Neutrophil (primary cell): ENCODE data around the gene ANTKMT.
A peak's percentile ranks its signal among the peaks of the same experiment; 100 is the strongest.

Experiments
- H3K27ac ChIP-seq: fragments of 200-600 bp; sonication (generic); 2 replicates; pipeline ENCODE4 v1.5.1; 2016; ENCODE audit warnings: mild to moderate bottlenecking, moderate library complexity
- H3K27me3 ChIP-seq: fragments of 200-600 bp; sonication (generic); 2 replicates; pipeline ENCODE4 v1.6.0; 2016; ENCODE audit warnings: mild to moderate bottlenecking
- H3K36me3 ChIP-seq: fragments of 200-600 bp; sonication (generic); 2 replicates; pipeline ENCODE4 v1.5.1; 2017
- H3K4me1 ChIP-seq, 2 experiments: fragments of 200-600 bp in 1 of 2; sonication (generic) in 1 of 2; 1 replicate in 1 of 2; 2 replicates in 1 of 2; pipeline versions ENCODE4 v1.5.1 to v1.6.1; 2013 to 2016; ENCODE audit warnings: low read depth in 1 of 2, low read length in 1 of 2, mild to moderate bottlenecking in 1 of 2, moderate library complexity in 1 of 2; ENCODE audit not compliant: control insufficient read depth in 1 of 2, insufficient read depth in 1 of 2
- H3K4me3 ChIP-seq, 2 experiments: fragments of 200-600 bp in 1 of 2; sonication (generic) in 1 of 2; 1 replicate in 1 of 2; 2 replicates in 1 of 2; pipeline ENCODE4 v1.5.1; 2013 to 2016; ENCODE audit warnings: low read depth in 1 of 2, low read length in 1 of 2, mild to moderate bottlenecking in 1 of 2, moderate library complexity in 1 of 2
- H3K9me3 ChIP-seq: fragments of 200-600 bp; sonication (generic); 2 replicates; pipeline ENCODE4 v1.5.1; 2016
- TF ChIP-seq, protein P1 (sequence below): fragments of 200-600 bp; sonication (generic); IDR thresholded peaks from 2 replicates; pipeline ENCODE4 v1.5.1; 2016; ENCODE audit warnings: antibody characterized with exemption

The ANTKMT gene

DNA sequence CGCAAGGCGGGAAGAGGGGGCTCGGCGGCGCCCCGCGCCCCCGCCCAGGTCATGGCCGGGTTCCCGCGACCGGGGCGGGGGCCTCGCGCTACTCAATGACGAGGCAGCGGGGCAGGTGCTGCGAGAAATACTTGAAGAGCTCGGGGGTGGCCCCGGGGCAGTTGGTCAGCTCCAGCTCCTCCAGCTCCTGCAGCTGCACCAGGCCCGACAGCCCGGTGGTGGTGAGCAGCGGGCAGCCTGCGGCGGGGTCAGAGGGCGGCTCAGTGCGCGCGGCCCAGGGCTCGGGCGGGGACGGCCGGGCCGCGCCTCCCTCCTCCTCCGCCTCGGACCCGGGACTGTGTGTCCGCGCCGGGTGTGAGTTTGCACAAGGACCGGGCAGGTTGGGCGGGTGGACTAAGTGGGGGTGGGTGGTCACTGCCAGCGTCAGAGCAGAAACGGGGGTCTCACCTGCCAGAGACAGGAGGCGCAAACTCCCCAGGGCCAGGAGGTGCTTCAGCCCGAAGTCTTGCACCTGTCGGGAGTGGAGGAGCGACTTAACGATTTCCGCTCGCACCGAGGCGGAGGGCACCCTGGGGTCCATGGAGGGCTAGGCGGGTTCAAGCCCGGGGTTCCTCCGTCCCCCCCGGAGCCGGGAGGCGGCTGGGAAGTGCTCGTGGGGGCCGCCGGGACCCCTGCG is 26.6 kb upstream of the ANTKMT start:
- TF ChIP-seq, protein P1, sequence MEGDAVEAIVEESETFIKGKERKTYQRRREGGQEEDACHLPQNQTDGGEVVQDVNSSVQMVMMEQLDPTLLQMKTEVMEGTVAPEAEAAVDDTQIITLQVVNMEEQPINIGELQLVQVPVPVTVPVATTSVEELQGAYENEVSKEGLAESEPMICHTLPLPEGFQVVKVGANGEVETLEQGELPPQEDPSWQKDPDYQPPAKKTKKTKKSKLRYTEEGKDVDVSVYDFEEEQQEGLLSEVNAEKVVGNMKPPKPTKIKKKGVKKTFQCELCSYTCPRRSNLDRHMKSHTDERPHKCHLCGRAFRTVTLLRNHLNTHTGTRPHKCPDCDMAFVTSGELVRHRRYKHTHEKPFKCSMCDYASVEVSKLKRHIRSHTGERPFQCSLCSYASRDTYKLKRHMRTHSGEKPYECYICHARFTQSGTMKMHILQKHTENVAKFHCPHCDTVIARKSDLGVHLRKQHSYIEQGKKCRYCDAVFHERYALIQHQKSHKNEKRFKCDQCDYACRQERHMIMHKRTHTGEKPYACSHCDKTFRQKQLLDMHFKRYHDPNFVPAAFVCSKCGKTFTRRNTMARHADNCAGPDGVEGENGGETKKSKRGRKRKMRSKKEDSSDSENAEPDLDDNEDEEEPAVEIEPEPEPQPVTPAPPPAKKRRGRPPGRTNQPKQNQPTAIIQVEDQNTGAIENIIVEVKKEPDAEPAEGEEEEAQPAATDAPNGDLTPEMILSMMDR: no peak
- Histone ChIP-seq H3K27me3 (peaks cover 88% of the 10 kb centered on the region), H3K4me1 (peaks cover 15 to 30% of the 10 kb centered on the region in 2 experiments), H3K4me3 (peak overlapping the region in 1 of 2 experiments; percentile 18), H3K9me3 (no peaks in the 10 kb centered on the region), H3K36me3 (no peaks in the 10 kb centered on the region), H3K27ac (no peak overlapping the region)

DNA sequence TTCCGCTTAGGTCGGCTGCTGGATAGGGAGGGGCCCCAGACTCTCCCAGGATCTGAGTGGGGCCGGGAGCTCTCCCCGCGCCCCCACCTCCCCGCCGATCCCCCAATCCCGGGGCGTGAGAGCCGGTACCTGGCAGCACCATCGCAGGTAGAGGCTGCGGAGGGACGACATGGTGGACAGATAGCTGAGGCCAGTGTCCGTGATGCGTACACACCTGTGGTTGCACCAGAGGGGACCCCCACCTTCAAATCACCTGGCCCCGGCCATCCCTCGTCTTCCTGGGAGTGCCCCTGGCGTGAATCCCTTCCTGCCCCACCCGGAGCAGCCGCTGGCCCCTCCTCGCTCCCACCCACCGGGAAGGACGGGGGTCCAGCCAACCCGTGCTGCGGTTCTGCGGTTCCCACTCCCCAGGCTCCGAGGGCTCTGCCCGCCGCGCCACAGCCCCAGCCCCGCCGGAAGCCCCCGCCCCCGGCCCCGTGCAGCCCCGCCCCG is 26.0 kb upstream of the ANTKMT start:
- Histone ChIP-seq H3K27me3 (peaks cover 93% of the 10 kb centered on the region), H3K36me3 (no peaks in the 10 kb centered on the region), H3K4me1 (peaks cover 9 to 25% of the 10 kb centered on the region in 2 experiments), H3K27ac (no peak overlapping the region), H3K9me3 (no peaks in the 10 kb centered on the region), H3K4me3 (peak overlapping the region in 1 of 2 experiments; percentile 18)
- TF ChIP-seq, protein P1: no peak

DNA sequence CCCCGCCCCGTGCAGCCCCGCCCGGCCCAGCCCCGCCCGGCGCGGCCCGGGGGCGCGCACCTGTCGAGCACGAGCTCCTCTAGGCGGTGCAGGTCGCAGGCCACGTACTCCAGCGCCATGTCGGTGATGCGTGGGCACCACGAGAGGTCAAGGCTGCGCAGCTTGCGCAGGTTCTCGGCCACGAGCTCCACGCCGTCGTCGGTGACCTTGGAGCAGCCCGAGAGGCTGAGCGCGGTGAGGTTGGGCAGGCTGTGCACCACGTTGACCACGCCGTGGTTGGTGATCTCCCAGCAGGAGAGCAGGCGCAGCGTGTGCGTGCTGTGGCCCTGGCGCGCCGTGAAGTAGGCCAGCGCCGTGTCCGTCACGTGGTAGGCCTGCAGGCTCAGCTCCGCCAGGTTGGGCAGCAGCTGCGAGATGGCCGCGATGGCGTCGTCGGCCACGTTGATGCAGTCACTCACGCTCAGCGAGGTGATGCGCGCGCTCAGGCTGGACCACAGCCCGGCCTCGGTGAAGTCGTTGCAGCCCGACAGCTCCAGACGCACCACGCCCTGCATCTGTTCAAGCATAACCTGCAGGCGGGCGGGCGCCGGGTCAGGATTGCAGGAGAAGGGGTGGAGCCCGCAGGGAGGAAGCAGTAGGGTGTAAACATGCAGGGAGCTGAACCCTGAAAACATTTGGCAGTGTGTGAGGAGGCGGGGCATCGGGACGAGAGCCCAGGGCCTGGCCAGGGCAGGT is 25.4 kb upstream of the ANTKMT start:
- no peaks in the 10 kb centered on the region for H3K36me3 ChIP-seq
- peaks cover 100% of the 10 kb centered on the region for H3K27me3 ChIP-seq
- H3K9me3 ChIP-seq: no peaks in the 10 kb centered on the region
- TF ChIP-seq, protein P1: no peak
- H3K4me1 ChIP-seq: peaks cover 8 to 21% of the 10 kb centered on the region in 2 experiments
- H3K4me3 ChIP-seq: peak overlapping the region; percentile 53 to 60
- no peak overlapping the region for H3K27ac ChIP-seq

DNA sequence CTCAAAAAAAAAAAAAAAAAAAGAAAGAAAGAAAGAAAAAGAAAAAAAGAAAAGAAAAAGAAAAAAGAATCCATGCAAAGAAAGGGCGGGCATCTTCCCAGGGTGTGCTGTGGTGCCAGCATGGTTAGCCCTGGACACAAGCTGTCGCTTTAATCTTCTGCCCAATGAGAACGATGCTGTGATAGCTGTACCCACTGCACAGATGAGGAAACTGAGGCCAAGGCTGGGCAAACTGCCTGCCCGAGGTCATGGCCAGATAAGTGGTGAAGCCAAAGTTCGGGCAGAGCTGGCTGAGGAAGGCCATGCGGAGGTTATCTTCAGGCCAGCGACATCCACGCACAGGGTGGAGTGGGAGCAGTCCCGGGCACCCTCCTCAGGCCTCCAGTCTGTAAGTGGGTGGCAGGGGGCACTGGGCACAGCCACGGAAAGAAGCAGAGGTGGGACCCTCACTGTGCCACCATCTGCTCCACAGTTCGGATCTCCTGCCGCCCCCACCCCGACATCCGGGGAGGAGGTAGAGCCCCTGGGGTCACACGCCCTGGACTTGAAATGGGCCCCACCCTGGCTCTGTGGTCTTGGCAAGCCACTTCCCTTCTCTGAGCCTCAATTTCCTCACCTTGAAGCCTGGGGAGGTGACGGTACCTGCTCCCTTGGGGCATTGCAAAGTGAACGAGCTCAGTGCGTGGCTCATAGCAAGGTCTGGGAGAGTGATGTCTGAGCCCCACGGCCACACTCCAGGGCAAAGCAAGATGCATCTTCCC is 21.9 kb upstream of the ANTKMT start:
- no peaks in the 10 kb centered on the region for H3K36me3 ChIP-seq
- H3K27ac ChIP-seq: no peak overlapping the region
- H3K4me1 ChIP-seq: peaks cover 8 to 17% of the 10 kb centered on the region in 2 experiments
- no peaks in the 10 kb centered on the region for H3K9me3 ChIP-seq
- H3K4me3 ChIP-seq: no peak overlapping the region
- H3K27me3 ChIP-seq: peaks cover 100% of the 10 kb centered on the region
- TF ChIP-seq, protein P1: no peak

DNA sequence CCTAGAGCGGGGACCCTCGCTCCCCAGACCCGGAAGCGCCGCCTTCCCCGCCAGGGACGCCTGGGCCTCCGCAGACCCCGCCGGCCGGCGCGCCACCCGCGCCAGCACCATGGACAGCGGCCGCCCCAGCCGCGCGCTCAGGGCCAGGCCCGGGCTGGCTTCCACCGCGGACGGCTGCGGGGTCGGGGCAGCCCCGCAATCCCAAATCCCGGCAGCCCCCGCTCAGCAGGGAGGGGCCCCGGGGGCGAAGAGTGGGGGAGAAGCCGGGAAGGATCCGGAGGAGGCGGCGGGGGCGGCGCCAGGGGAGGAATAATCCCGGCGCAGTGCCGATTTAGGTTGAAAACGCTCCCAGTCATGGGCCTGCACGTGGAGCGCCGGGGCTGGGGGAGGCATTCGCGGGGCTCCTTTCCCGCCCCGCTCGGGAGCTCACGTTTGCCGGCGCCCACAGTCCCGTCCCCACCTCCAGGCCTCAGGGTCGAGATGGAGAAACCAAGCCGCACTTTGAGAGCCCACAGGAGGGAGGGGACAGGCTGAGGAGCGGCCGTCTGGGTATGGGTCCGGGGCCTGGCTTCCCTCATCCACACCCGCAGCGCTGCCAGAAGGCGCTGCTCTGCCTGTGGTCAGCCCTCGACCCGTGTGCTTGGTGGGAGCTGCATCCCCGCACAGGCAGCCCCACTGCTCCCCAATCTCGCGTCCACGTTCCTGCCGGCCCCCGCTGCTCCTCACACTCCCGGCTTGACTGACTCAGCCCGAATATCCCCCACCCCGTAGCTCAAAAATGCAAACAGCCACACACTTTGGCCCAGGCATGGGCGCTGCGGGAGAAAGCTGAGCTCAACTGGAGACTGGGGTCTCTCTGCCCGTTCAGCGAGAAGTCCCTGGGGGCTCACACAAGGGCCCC is 20.0 kb upstream of the ANTKMT start:
- H3K4me3 ChIP-seq: no peak overlapping the region

More for the DNA sequence above, 20.0 kb upstream of the ANTKMT start:
- Histone ChIP-seq H3K4me1 (peaks cover under 1% of the 10 kb centered on the region in 2 experiments), H3K9me3 (no peaks in the 10 kb centered on the region), H3K27me3 (peaks cover 99% of the 10 kb centered on the region), H3K36me3 (no peaks in the 10 kb centered on the region), H3K27ac (no peak overlapping the region)
- TF ChIP-seq, protein P1: no peak
